Endothelial cell of umbilical vein (primary cell): Measurements from ENCODE around the gene C1orf159. TPM values are rescaled to one million over a fixed set of nuclear protein-coding genes. Genes with fewer than 3 reads are reported as not detected.

Experiments
- BruUV-seq: library from RNA; stranded (reverse); fragments of 400-500 nt; replicated peaks from 2 replicates; lab custom pipeline; 2021; lab: Mats Ljungman, UMichigan
- CTCF ChIA-PET: fragments of 300-600, 350-600 bp; sonication (Branson Sonifier 250); formaldehyde crosslinking; loops from one replicate; lab custom pipeline; 2021; ENCODE audit warnings: antibody characterized with exemption, inconsistent platforms; lab: Charles Lee
- POLR2A ChIA-PET: fragments of 300-600, 350-600 bp; sonication (Branson Sonifier 250); formaldehyde crosslinking; loops from one replicate; lab custom pipeline; 2021; ENCODE audit warnings: antibody characterized with exemption, inconsistent platforms; lab: Charles Lee
- DNase-seq: peaks from one replicate; pipeline ENCODE4 v3.0.0-alpha.2; 2011; ENCODE audit warnings: low read depth, low spot score
- FAIRE-seq: peaks from 2 replicates; lab custom pipeline; 2011; peaks lifted over from hg19 to GRCh38; lab: Jason Lieb, UNC
- H2AFZ ChIP-seq: 2 replicates; pipeline ENCODE4 v1.6.0; 2012; ENCODE audit warnings: low read depth, low read length, control low read depth, inconsistent platforms
- H3K27ac ChIP-seq: 2 replicates; pipeline ENCODE4 v1.5.1; 2011; ENCODE audit warnings: low read depth, mild to moderate bottlenecking, control low read depth, low read length, moderate library complexity; ENCODE audit not compliant: insufficient read depth
- H3K27me3 ChIP-seq, 2 experiments: 2 replicates each; pipeline versions ENCODE4 v1.6.0 to v1.6.1; 2011; ENCODE audit warnings: low read length in 2 of 2, mixed read lengths in 1 of 2; ENCODE audit not compliant: control insufficient read depth in 2 of 2, insufficient read depth in 2 of 2
- H3K36me3 ChIP-seq, 2 experiments: 2 replicates in 1 of 2; 3 replicates in 1 of 2; pipeline ENCODE4 v1.5.1; 2011; ENCODE audit warnings: low read length in 2 of 2, mild to moderate bottlenecking in 1 of 2, moderate library complexity in 1 of 2; ENCODE audit not compliant: control insufficient read depth in 2 of 2, insufficient read depth in 2 of 2; ENCODE audit errors: extremely low read depth in 1 of 2
- H3K4me1 ChIP-seq: 3 replicates; pipeline ENCODE4 v1.5.1; 2011; ENCODE audit warnings: mild to moderate bottlenecking, low read length; ENCODE audit not compliant: control insufficient read depth, insufficient read depth; ENCODE audit errors: extremely low read depth
- H3K4me2 ChIP-seq: 2 replicates; pipeline ENCODE4 v1.6.1; 2011; ENCODE audit warnings: low read length, control low read depth, mixed read lengths; ENCODE audit not compliant: insufficient read depth
- H3K4me3 ChIP-seq, 3 experiments: fragments of 200-600 bp in 1 of 3; sonication (generic), shearing (Covaris generic) in 1 of 3; replicated peaks in 1 of 3; 2 replicates each; pipeline ENCODE4 v1.5.1; 2011 to 2016; ENCODE audit warnings: control low read depth in 3 of 3, low read length in 3 of 3, mild to moderate bottlenecking in 2 of 3, inconsistent platforms in 1 of 3, low read depth in 1 of 3, moderate library complexity in 1 of 3; ENCODE audit not compliant: insufficient read depth in 1 of 3
- H3K79me2 ChIP-seq: 2 replicates; pipeline ENCODE4 v1.6.0; 2012; ENCODE audit warnings: low read length, inconsistent platforms; ENCODE audit not compliant: control insufficient read depth, insufficient read depth
- H3K9ac ChIP-seq: replicated peaks from 2 replicates; pipeline ENCODE3; 2011; ENCODE audit warnings: low read length, control low read depth; ENCODE audit not compliant: insufficient read depth; ENCODE audit errors: extremely low read depth
- H3K9me1 ChIP-seq: replicated peaks from 3 replicates; pipeline ENCODE4 v1.6.0; 2011; ENCODE audit warnings: mild to moderate bottlenecking, low read length; ENCODE audit not compliant: control insufficient read depth, insufficient read depth; ENCODE audit errors: extremely low read depth
- H3K9me3 ChIP-seq: replicated peaks from 2 replicates; pipeline ENCODE4 v1.5.1; 2012; ENCODE audit warnings: low read length, inconsistent platforms; ENCODE audit not compliant: control insufficient read depth, insufficient read depth
- H4K20me1 ChIP-seq: replicated peaks from 2 replicates; pipeline ENCODE3; 2011; ENCODE audit warnings: mild to moderate bottlenecking, low read length; ENCODE audit not compliant: control insufficient read depth, insufficient read depth; ENCODE audit errors: extremely low read depth
- EZH2 ChIP-seq: IDR thresholded peaks from 2 replicates; pipeline ENCODE4 v1.6.1; 2012; ENCODE audit warnings: borderline replicate concordance, low read depth, mild to moderate bottlenecking, moderate library complexity, low read length, inconsistent platforms; ENCODE audit not compliant: severe bottlenecking
- FOS ChIP-seq: IDR thresholded peaks from 2 replicates; pipeline ENCODE4 v1.6.1; 2011; ENCODE audit warnings: mild to moderate bottlenecking, low read length, moderate library complexity, borderline replicate concordance; ENCODE audit not compliant: insufficient read depth
- GATA2 ChIP-seq: IDR thresholded peaks from 2 replicates; pipeline ENCODE4 v1.7.0; 2011; ENCODE audit warnings: low read depth, mild to moderate bottlenecking, moderate library complexity, mixed read lengths, low read length; ENCODE audit not compliant: insufficient read length, insufficient read depth
- JUN ChIP-seq: IDR thresholded peaks from 2 replicates; pipeline ENCODE4 v1.6.1; 2011; ENCODE audit warnings: borderline replicate concordance, low read depth; ENCODE audit not compliant: insufficient read length, insufficient read depth
- MYC ChIP-seq: IDR thresholded peaks from one replicate; pipeline ENCODE4 v1.6.1; 2011; ENCODE audit warnings: mild to moderate bottlenecking, low read depth, low read length
- POLR2A ChIP-seq: IDR thresholded peaks from 2 replicates; pipeline ENCODE4 v1.6.1; 2012; ENCODE audit warnings: low read depth, mild to moderate bottlenecking, control low read depth, low read length
- POLR2AphosphoS5 ChIP-seq: IDR thresholded peaks from 2 replicates; pipeline ENCODE4 v1.6.1; 2012; ENCODE audit warnings: low read depth, mild to moderate bottlenecking, control low read depth, low read length, moderate library complexity; ENCODE audit not compliant: insufficient read depth
- dilution Hi-C: fragments of 300-500 bp; cut with MboI; formaldehyde crosslinking; loops from one replicate; pipeline ENCODE4 v1.15.0; 2019; ENCODE audit warnings: low sequenced_read_pairs; ENCODE audit not compliant: extremely low pct_ligation_motif_present
- intact Hi-C: fragments of 100-400 bp; cut with micrococcal nuclease; formaldehyde crosslinking; loops from one replicate; pipeline ENCODE4 v1.10.0; 2022
- polyA plus RNA-seq, 4 experiments: library from polyadenylated mRNA; depleted of rRNA in 3 of 4; stranded (reverse) in 3 of 4; unstranded in 1 of 4; fragments of >200 nt; gene quantifications; 2 replicates each; pipeline versions ENCODE4 v1.2.1 to v1.2.3, GENCODE V29; 2011 to 2012; ENCODE audit warnings: missing spikeins in 1 of 4
- total RNA-seq: library from RNA; stranded (reverse); gene quantifications from 2 replicates; pipeline ENCODE4 v1.2.3, GENCODE V29; 2021
- TF ChIP-seq, protein P1 (sequence below): IDR thresholded peaks from 2 replicates; pipeline ENCODE4 v1.6.1; 2011; ENCODE audit not compliant: insufficient read depth, insufficient read length

The C1orf159 gene
- total and polyA plus RNA-seq, 2 donors (not counting 3 experiments of a cell fraction or from before 2014, with no cell fraction given), result 16.1 to 20.1 TPM

DNA sequence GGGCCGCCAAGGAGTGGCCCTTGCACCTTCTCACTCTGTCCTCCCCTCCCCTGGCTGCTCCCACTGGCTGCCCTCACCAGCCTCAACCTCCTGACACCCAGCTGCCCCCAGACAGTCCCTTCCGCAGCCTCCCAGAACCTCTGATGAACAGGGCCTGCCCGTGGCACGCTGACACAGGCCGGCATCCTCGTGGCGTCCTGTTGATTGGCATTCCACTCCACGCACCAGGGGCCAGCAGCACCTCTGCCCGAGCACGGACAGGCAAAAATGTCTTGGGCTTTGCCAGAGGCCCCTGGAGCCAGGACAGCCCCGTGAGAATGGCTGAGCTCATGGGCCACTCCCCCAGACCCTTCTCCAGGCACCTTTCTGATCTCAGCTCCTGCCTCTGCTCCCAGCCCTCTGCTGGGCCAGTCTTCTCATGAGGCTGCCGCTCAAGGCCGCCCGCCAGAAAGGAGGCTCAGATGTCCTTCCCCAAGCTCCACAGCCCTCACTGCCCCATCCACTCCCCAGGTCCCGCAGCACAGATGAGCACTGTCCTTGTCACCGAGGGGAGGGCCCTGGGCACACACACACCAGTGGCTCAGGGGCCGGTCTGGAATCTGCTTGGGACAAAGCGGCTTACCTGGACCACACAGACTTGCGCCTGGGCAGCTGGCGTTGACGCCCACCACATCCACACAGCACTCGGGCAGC is 26.0 kb downstream of the C1orf159 start:
- dilution Hi-C loops (no loop called here), intact Hi-C loops (no loop called here)
- BruUV-seq, result no TSS peak
- Histone ChIP-seq H3K4me3 (no peak overlapping the region), H3K9me1 (no peaks in the 10 kb centered on the region), H3K79me2 (no peaks in the 10 kb centered on the region), H3K9me3 (no peaks in the 10 kb centered on the region), H3K27me3 (no peaks in the 10 kb centered on the region), H3K4me2 (no peak overlapping the region), H3K27ac (no peak overlapping the region), H3K9ac (no peak overlapping the region), H4K20me1 (no peaks in the 10 kb centered on the region), H3K4me1 (no peaks in the 10 kb centered on the region), H3K36me3 (no peaks in the 10 kb centered on the region), H2AFZ (no peak overlapping the region)
- CTCF ChIA-PET, result interaction anchor here (0.9 kb wide), 1 partner anchor 11 kb away, joined by 3 read pairs; no protein-coding TSS in a partner anchor
- TF ChIP-seq EZH2 (no peak), FOS (no peak), MYC (no peak), GATA2 (no peak), POLR2AphosphoS5 (no peak), POLR2A (no peak), JUN (no peak)
- TF ChIP-seq, protein P1, sequence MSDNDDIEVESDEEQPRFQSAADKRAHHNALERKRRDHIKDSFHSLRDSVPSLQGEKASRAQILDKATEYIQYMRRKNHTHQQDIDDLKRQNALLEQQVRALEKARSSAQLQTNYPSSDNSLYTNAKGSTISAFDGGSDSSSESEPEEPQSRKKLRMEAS, result no peak
- FAIRE-seq (no peak), DNase-seq (no peak)
- POLR2A ChIA-PET, result no interaction called here
